HFF-Myc (cell line): ENCODE measurements around the gene STARD5.
A peak's percentile ranks its signal among the peaks of the same experiment; 100 is the strongest.

Experiments
- DNase-seq: peaks from one replicate; pipeline ENCODE4 v3.0.0-alpha.2; 2011; ENCODE audit warnings: low read depth; ENCODE audit errors: extremely low read depth
- H3K4me3 ChIP-seq: replicated peaks from 2 replicates; pipeline ENCODE4 v1.5.1; 2011; ENCODE audit warnings: low read depth, mild to moderate bottlenecking, control low read depth, low read length
- TF ChIP-seq, protein P1 (sequence below): IDR thresholded peaks from 2 replicates; pipeline ENCODE4 v1.5.1; 2012; ENCODE audit warnings: mild to moderate bottlenecking, low read depth, low read length, control low read depth; ENCODE audit errors: missing control alignments

Gene STARD5

DNA sequence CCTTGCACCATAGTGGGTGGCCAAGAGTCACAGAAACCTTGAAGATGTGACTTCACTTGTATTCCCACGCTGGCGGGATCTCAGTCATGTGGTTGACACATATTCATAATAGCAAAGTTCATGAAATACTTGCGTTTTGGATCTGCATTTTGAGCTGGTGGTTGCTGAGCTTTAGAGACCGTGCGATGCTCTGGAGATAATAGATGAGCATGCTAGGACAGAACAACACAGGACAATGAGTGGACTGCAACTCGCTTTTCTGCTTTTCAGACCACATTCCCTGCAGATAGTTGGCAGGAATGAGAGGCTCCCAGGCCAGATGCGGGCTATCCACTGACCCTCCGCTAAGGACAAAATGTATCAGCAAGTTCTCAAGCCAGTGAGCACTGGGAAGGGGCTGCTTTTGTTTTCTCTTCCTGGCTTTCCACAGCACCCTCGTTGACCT is 13.8 kb upstream of the STARD5 start:
- H3K4me3 ChIP-seq = no peak overlapping the region
- TF ChIP-seq, protein P1, sequence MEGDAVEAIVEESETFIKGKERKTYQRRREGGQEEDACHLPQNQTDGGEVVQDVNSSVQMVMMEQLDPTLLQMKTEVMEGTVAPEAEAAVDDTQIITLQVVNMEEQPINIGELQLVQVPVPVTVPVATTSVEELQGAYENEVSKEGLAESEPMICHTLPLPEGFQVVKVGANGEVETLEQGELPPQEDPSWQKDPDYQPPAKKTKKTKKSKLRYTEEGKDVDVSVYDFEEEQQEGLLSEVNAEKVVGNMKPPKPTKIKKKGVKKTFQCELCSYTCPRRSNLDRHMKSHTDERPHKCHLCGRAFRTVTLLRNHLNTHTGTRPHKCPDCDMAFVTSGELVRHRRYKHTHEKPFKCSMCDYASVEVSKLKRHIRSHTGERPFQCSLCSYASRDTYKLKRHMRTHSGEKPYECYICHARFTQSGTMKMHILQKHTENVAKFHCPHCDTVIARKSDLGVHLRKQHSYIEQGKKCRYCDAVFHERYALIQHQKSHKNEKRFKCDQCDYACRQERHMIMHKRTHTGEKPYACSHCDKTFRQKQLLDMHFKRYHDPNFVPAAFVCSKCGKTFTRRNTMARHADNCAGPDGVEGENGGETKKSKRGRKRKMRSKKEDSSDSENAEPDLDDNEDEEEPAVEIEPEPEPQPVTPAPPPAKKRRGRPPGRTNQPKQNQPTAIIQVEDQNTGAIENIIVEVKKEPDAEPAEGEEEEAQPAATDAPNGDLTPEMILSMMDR = no peak
- no peak for DNase-seq

DNA sequence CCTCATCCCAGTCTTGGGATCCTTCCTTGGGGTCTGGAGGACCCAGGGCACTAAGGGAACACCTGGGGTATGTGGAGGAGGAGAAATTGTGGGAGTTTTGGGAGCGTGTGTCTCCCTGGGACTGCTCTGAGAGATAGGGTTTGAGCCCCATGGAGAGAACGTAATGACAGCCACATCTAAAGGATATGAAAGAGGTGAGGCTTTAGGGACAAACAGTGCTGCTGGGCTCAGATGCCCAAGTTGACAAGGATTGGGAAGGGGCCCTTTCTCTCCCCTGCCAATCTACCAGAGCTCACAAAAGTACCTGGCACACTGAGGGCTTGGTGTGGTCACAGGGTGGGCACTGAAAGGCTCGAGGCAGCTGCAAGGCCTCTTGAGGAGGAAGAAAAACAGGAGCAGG is 13.3 kb upstream of the STARD5 start:
- no peak overlapping the region for H3K4me3 ChIP-seq
- no peak for DNase-seq
- TF ChIP-seq, protein P1 = no peak

DNA sequence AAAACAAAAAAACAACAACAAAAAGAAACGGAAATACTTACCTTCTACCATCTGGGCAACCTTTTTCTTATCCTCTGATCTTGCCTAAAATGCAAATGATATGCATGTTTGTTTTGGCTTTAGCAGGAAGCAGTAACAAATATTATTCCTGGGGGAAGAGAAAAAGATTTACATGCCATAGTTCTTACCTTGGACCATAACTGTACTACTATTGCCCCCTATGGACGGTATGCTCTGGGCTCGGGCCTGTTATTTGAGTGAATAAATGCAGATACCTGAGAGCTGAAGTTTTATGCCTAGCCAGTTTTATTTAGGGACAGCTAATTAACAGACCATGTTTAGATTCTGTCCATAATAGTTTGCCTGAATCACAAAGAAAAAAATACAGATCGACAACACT is 12.6 kb upstream of the STARD5 start:
- no peak overlapping the region for H3K4me3 ChIP-seq
- no peak for DNase-seq
- TF ChIP-seq, protein P1 = peak; percentile 40

DNA sequence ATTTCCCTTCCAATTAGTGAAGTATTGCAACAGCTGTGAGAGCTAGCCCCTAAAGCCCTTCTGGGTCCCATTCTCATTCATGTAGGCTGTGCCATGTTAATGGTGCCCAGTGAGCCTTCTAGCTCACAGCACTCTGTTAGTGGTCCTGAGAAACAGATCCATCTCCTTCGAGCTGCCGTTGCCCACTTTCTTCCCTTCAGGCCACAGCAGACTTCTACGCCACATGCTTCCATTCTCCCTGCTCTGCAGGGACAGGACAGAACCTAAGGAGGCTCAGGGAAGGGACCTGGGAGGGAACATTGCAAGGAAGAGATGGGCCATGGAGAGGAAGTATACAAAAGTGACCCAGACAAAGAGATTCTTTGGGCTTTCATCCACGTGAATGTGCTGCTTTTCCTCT is 11.7 kb upstream of the STARD5 start:
- TF ChIP-seq, protein P1 = no peak
- DNase-seq = no peak
- H3K4me3 ChIP-seq = no peak overlapping the region

DNA sequence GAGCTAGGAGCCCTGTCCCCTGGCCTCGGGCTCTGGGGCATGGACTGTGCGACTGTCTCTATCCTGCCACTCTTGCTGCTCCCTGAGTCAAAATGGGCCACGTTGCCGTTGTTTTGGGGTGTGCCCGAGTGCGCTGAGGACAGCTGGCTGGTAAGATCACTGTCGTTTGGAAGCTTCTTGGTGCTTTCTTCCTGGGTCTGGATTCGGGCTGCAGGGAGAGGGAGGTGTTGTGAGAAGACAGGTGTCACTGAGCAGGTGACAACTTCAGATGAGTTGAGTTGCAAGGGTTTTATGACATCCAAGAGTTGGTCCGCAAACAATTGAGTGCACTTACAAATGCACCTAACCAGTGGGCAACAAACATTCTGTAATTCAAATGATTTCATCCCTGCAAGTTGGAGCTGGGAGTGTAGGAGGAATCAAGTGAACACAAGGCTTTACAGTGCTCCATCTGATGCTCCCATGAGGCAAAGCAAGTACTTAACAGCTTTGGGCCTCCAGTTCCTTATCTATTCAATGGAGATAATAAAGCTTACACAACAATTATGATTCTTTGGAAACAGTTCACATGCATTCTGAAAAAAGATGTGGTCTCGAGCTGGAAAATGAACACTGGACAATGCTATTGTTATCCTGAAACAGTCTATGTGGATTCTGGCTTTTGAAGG is 11.0 kb upstream of the STARD5 start:
- H3K4me3 ChIP-seq = no peak overlapping the region
- no peak for DNase-seq
- TF ChIP-seq, protein P1 = no peak

DNA sequence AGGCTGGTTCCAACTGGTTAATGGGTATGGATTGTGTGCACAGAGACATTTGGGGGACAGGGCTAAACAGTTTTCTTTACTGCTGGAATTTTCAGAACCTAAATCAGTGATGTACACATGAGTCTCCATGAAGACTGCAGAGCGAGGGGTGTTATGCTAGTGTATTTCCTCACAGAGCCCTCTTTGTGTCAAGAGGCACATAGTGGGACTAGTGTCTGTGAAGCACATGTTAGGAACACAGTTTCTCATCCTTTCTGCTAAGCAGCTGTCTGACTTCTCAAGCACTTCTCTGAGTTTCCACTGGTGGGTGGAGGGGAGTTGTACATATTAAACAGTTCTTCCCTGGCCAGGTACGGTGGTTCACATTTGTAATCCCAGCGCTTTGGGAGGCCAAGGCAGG is 9.4 kb upstream of the STARD5 start:
- no peak for DNase-seq
- H3K4me3 ChIP-seq = no peak overlapping the region
- TF ChIP-seq, protein P1 = no peak

DNA sequence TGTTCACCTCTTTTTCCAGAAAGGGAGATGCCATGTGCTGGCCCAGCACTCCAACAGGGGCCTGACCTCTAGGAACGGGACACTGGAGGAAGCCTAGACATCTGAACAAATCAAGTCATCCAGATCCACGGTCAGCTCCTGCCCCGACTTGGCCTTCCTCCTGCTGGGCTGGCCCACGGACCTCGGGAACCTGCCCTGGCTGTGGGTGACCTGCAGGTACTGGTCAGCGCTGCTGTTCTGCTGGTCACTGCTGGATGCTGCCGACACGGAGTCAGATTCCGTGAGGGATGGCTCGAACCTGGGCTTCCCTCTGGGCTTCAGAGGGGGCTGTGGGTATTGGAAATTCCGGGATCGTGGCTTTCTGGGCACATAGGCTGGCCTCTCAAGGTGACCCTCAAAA is 8.4 kb upstream of the STARD5 start:
- no peak overlapping the region for H3K4me3 ChIP-seq
- no peak for DNase-seq
- TF ChIP-seq, protein P1 = no peak
